Panc1 (cell line): ENCODE results near the gene PTPA. TPM values are rescaled to one million over a fixed set of nuclear protein-coding genes. Genes with fewer than 3 reads are reported as not detected.
"Not testable (repeated sequence)": the region's sequence is repeated elsewhere in the genome, so short reads cannot be mapped to it uniquely, and the experiment has no call there.

Experiments
- ATAC-seq: fragments of 200-7000 bp; cut with Tn5 transposase; 2 replicates; pipeline ENCODE4 v1.9.1; 2020; ENCODE audit warnings: mild to moderate bottlenecking, moderate library complexity
- BruUV-seq: library from RNA; stranded (reverse); fragments of 400-500 nt; replicated peaks from 2 replicates; lab custom pipeline; 2021; lab: Mats Ljungman, UMichigan
- CTCF ChIA-PET: fragments of 300-600 bp; sonication (Branson Sonifier 250); formaldehyde crosslinking; loops from one replicate; lab custom pipeline; 2022; ENCODE audit warnings: antibody characterized with exemption; lab: Charles Lee
- POLR2A ChIA-PET: fragments of 300-600 bp; sonication (Branson Sonifier 250); formaldehyde crosslinking; loops from one replicate; lab custom pipeline; 2022; ENCODE audit warnings: antibody characterized with exemption; lab: Charles Lee
- DNase-seq: peaks from one replicate; pipeline ENCODE4 v3.0.0-alpha.2; 2010; ENCODE audit warnings: low read depth, low spot score
- H3K27ac ChIP-seq: 2 replicates; pipeline ENCODE4 v1.5.1; 2011; ENCODE audit warnings: mild to moderate bottlenecking, low read length, inconsistent platforms
- H3K27me3 ChIP-seq: fragments of 200-500 bp; sonication (Bioruptor generic); 2 replicates; pipeline ENCODE4 v1.6.0; 2014; ENCODE audit warnings: low read length, inconsistent platforms; ENCODE audit not compliant: control insufficient read depth, insufficient read depth
- H3K36me3 ChIP-seq: fragments of 200-500 bp; sonication (Bioruptor generic); 2 replicates; pipeline ENCODE4 v1.5.1; 2014; ENCODE audit warnings: inconsistent platforms, mild to moderate bottlenecking, low read length, moderate library complexity; ENCODE audit not compliant: control insufficient read depth, insufficient read depth
- H3K4me1 ChIP-seq: 2 replicates; pipeline ENCODE4 v1.5.1; 2011; ENCODE audit warnings: inconsistent platforms, mild to moderate bottlenecking, low read length, moderate library complexity; ENCODE audit not compliant: control insufficient read depth, insufficient read depth
- H3K4me3 ChIP-seq, 2 experiments: 2 replicates each; pipeline ENCODE4 v1.5.1; 2011 to 2012; ENCODE audit warnings: low read depth in 2 of 2, low read length in 2 of 2, mild to moderate bottlenecking in 2 of 2, inconsistent platforms in 1 of 2, moderate library complexity in 1 of 2
- H3K9me3 ChIP-seq: fragments of 200-500 bp; sonication (Bioruptor generic); 2 replicates; pipeline ENCODE4 v1.5.1; 2014; ENCODE audit warnings: low read depth, mild to moderate bottlenecking, inconsistent platforms, low read length, moderate library complexity; ENCODE audit not compliant: control insufficient read depth, insufficient read depth
- POLR2AphosphoS5 ChIP-seq: IDR thresholded peaks from 2 replicates; pipeline ENCODE4 v1.6.1; 2012; ENCODE audit warnings: mild to moderate bottlenecking, low read depth, low read length, moderate library complexity
- SIN3A ChIP-seq: IDR thresholded peaks from 2 replicates; pipeline ENCODE4 v1.6.1; 2012; ENCODE audit warnings: low read depth, mild to moderate bottlenecking, low read length, moderate library complexity, borderline replicate concordance; ENCODE audit not compliant: insufficient read depth
- TCF7L2 ChIP-seq: IDR thresholded peaks from 2 replicates; pipeline ENCODE4 v1.6.1; 2011; ENCODE audit warnings: mild to moderate bottlenecking, low read depth, low read length, inconsistent platforms
- in situ Hi-C: cut with HindIII; loops from 2 replicates; pipeline ENCODE4 v1.10.0; 2016; ENCODE audit warnings: low sequenced_read_pairs, low pct_unique_long_range_greater_than_20kb
- intact Hi-C: fragments of 100-400 bp; cut with micrococcal nuclease; formaldehyde crosslinking; loops from one replicate; pipeline ENCODE4 v1.10.0; 2022; ENCODE audit not compliant: unreplicated experiment
- total RNA-seq: library from RNA; stranded (reverse); gene quantifications from one replicate; pipeline ENCODE4 v1.2.1, GENCODE V29; 2021; ENCODE audit not compliant: unreplicated experiment
- TF ChIP-seq, protein P1 (sequence below): fragments of 450-650 bp; IDR thresholded peaks from 2 replicates; pipeline ENCODE4 v1.5.1; 2017; ENCODE audit warnings: mild to moderate bottlenecking
- TF ChIP-seq, protein P2 (sequence below), 2 experiments: IDR thresholded peaks; 2 replicates each; pipeline ENCODE4 v1.6.1; 2011 to 2012; ENCODE audit warnings: low read depth in 2 of 2, control low read depth in 1 of 2, low read length in 1 of 2, mild to moderate bottlenecking in 1 of 2, moderate library complexity in 1 of 2; ENCODE audit not compliant: insufficient read depth in 1 of 2

Gene PTPA
- total RNA-seq, 1 experiment from 2014 or later = 114 TPM

DNA sequence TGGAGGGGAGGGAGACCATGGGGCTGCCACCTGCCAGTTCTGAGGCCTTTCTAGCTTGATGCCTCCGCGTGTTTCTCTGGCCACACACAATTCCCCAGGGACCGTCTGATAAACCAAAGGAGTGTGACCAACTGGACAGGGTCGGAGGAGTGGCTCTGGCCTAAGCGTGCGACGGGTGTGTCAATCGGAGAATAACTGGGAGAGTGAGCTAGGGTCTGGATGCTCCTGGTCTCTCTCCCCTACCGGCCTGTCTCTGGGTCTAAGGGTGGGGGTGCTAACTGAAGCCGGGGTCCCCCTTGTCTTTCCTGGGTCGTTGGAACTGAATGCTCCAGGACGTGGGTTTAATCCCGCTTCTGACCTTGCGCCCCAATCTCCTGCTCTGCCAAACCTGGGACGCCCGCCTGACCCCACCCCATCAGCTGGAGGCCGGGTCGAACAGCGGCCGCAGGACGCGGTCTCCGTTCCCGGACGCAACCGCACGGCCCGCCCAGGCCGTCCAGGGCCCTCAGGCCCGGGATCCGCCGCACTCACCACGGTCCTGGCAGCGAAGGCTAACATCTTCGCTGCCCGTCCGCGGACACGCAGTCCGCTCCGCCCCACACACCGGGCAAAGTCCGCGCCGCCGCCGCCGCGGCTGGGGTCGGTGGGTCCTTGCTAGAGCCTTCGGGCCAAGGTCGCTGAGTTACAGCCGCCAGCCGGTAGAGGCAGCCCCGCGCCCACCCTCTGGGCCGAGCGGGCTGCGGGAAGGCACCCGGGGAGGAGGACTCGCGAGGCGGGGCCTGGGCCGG lies 1.1 kb upstream of the PTPA start:
- Histone ChIP-seq H3K4me3 (peak overlapping the region; percentile 72 to 75), H3K27me3 (no peaks in the 10 kb centered on the region), H3K36me3 (peaks cover 6% of the 10 kb centered on the region; the same call in 1 of the 2 replicates), H3K4me1 (peaks cover 14% of the 10 kb centered on the region), H3K9me3 (no peaks in the 10 kb centered on the region), H3K27ac (peak overlapping the region; percentile 78)
- BruUV-seq = no TSS peak
- in situ Hi-C loops (no loop called here), intact Hi-C loops (no loop called here)
- ATAC-seq (peak; percentile 39), DNase-seq (no peak)
- TF ChIP-seq, protein P1, sequence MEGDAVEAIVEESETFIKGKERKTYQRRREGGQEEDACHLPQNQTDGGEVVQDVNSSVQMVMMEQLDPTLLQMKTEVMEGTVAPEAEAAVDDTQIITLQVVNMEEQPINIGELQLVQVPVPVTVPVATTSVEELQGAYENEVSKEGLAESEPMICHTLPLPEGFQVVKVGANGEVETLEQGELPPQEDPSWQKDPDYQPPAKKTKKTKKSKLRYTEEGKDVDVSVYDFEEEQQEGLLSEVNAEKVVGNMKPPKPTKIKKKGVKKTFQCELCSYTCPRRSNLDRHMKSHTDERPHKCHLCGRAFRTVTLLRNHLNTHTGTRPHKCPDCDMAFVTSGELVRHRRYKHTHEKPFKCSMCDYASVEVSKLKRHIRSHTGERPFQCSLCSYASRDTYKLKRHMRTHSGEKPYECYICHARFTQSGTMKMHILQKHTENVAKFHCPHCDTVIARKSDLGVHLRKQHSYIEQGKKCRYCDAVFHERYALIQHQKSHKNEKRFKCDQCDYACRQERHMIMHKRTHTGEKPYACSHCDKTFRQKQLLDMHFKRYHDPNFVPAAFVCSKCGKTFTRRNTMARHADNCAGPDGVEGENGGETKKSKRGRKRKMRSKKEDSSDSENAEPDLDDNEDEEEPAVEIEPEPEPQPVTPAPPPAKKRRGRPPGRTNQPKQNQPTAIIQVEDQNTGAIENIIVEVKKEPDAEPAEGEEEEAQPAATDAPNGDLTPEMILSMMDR = no peak
- TF ChIP-seq, protein P2, sequence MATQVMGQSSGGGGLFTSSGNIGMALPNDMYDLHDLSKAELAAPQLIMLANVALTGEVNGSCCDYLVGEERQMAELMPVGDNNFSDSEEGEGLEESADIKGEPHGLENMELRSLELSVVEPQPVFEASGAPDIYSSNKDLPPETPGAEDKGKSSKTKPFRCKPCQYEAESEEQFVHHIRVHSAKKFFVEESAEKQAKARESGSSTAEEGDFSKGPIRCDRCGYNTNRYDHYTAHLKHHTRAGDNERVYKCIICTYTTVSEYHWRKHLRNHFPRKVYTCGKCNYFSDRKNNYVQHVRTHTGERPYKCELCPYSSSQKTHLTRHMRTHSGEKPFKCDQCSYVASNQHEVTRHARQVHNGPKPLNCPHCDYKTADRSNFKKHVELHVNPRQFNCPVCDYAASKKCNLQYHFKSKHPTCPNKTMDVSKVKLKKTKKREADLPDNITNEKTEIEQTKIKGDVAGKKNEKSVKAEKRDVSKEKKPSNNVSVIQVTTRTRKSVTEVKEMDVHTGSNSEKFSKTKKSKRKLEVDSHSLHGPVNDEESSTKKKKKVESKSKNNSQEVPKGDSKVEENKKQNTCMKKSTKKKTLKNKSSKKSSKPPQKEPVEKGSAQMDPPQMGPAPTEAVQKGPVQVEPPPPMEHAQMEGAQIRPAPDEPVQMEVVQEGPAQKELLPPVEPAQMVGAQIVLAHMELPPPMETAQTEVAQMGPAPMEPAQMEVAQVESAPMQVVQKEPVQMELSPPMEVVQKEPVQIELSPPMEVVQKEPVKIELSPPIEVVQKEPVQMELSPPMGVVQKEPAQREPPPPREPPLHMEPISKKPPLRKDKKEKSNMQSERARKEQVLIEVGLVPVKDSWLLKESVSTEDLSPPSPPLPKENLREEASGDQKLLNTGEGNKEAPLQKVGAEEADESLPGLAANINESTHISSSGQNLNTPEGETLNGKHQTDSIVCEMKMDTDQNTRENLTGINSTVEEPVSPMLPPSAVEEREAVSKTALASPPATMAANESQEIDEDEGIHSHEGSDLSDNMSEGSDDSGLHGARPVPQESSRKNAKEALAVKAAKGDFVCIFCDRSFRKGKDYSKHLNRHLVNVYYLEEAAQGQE (IDR thresholded peaks at IDR 0.05; ENCODE audit: insufficient read depth in 1 of 2, low read depth in 2 of 2, low read length in 1 of 2) = no peak
- no peak for TF ChIP-seq SIN3A
- no peak for TF ChIP-seq POLR2AphosphoS5
- TF ChIP-seq TCF7L2 = no peak
- POLR2A ChIA-PET = no interaction called here
- CTCF ChIA-PET = no interaction called here

DNA sequence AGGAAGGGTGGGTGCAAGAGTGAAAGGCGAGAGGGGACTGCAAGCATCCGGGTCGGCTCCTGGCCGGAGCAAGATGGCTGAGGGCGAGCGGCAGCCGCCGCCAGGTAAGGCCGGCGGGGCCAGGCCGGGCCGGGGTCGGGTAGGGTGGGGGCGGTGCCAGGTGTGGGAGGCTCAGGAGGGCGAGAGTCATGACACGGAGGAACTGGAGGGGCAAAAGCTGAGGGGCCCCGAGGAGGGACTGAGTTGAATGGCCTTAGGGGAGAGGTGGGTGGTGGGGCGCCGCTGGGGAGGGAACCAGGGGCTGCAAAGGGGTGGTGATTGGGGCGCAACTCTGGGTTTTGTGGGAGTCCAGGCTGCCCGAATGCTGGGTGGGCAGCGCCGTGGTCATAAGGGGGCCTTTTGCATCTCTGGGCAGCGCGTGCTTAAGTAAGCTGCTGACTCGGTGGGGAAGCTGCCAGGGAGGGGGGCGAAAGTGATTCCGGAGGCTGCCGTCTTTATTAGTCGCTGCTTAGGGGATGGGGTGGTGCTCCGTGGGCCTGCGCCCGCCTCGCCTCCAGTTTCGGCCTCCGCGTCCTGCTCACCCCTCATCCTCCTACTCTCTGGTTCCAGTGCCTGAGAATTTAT lies 425 bp downstream of the PTPA start:
- Histone ChIP-seq H3K9me3 (no peaks in the 10 kb centered on the region), H3K36me3 (peaks cover 6% of the 10 kb centered on the region; the same call in 1 of the 2 replicates), H3K4me1 (peaks cover 14% of the 10 kb centered on the region), H3K27me3 (no peaks in the 10 kb centered on the region), H3K4me3 (peak overlapping the region; percentile 79 to 92), H3K27ac (peak overlapping the region; percentile 88)
- CTCF ChIA-PET = no interaction called here
- peak; percentile 26 for ATAC-seq
- no TSS peak for BruUV-seq
- in situ Hi-C loops = no loop called here
- intact Hi-C loops = no loop called here
- POLR2A ChIA-PET = no interaction called here
- no peak for TF ChIP-seq TCF7L2
- TF ChIP-seq POLR2AphosphoS5 = no peak
- TF ChIP-seq, protein P2 (IDR thresholded peaks at IDR 0.05; ENCODE audit: insufficient read depth in 1 of 2, low read depth in 2 of 2, low read length in 1 of 2) = no peak
- TF ChIP-seq, protein P1 = no peak
- 0 out of 2 replicates have a peak, but pooled peaks have one; percentile 38 for TF ChIP-seq SIN3A
- DNase-seq = no peak

GRCh38 chr9:129112526-129112925 lies 1.3 kb downstream of the PTPA start:
- H3K27me3 ChIP-seq, H3K36me3 ChIP-seq, intact Hi-C loops, DNase-seq, POLR2A ChIA-PET, BruUV-seq, in situ Hi-C loops, ATAC-seq, CTCF ChIA-PET, H3K9me3 ChIP-seq: not testable (repeated sequence)
- Histone ChIP-seq H3K4me1 (peaks cover 14% of the 10 kb centered on the region), H3K27ac (peak overlapping the region; percentile 88), H3K4me3 (peak overlapping the region; percentile 79 to 92)
